H4 (cell line): Measurements from ENCODE around the gene PCAT7. TPM values are rescaled to one million over a fixed set of nuclear protein-coding genes. Genes with fewer than 3 reads are reported as not detected.
"Not testable (repeated sequence)": the region's sequence is repeated elsewhere in the genome, so short reads cannot be mapped to it uniquely, and the experiment has no call there.

Experiments
- DNase-seq: peaks from one replicate; pipeline ENCODE4 v3.0.0-alpha.2; 2015; ENCODE audit warnings: low spot score
- total RNA-seq: library from RNA; depleted of rRNA; stranded (reverse); fragments of >200 nt; shearing (Covaris generic); gene quantifications from 2 replicates; pipeline ENCODE4 v1.2.3, GENCODE V29; 2014; rRNA removed

The PCAT7 gene
- 2.5 and 2.8 TPM in 2 replicates for total RNA-seq

GRCh38 chr9:94554439-94555331, at the start of gene PCAT7:
Gene PCAT7 (plus strand): TSS chr9:94555083.
- DNase-seq = peak; percentile 92

- DNase-seq = not testable (repeated sequence)
Observed at GRCh38 chr9:94506370-94506769, 48.5 kb upstream of the PCAT7 start.

- no peak for DNase-seq
Observed at GRCh38 chr9:94507531-94508258, 47.2 kb upstream of the PCAT7 start.

- no peak for DNase-seq
Observed at GRCh38 chr9:94511134-94511954, 43.5 kb upstream of the PCAT7 start.

GRCh38 chr9:94511955-94512265, 43.0 kb upstream of the PCAT7 start:
- DNase-seq = no peak

GRCh38 chr9:94514722-94515121, 40.2 kb upstream of the PCAT7 start:
- DNase-seq = no peak

- no peak for DNase-seq
Observed at GRCh38 chr9:94517254-94517653, 37.6 kb upstream of the PCAT7 start.

- DNase-seq = no peak
Observed at GRCh38 chr9:94525396-94526035, 29.4 kb upstream of the PCAT7 start.

- DNase-seq = no peak
Observed at GRCh38 chr9:94526271-94526670, 28.6 kb upstream of the PCAT7 start.

- DNase-seq = no peak
Observed at GRCh38 chr9:94526951-94527350, 27.9 kb upstream of the PCAT7 start.

- no peak for DNase-seq
Observed at GRCh38 chr9:94528886-94529285, 26.0 kb upstream of the PCAT7 start.

GRCh38 chr9:94533155-94533554, 21.7 kb upstream of the PCAT7 start:
- DNase-seq = no peak

GRCh38 chr9:94533601-94534000, 21.3 kb upstream of the PCAT7 start:
- no peak for DNase-seq

- DNase-seq = no peak
Observed at GRCh38 chr9:94534901-94535300, 20.0 kb upstream of the PCAT7 start.

GRCh38 chr9:94538908-94539307, 16.0 kb upstream of the PCAT7 start:
- no peak for DNase-seq

GRCh38 chr9:94544335-94544734, 10.5 kb upstream of the PCAT7 start:
- not testable (repeated sequence) for DNase-seq

GRCh38 chr9:94545940-94546339, 8.9 kb upstream of the PCAT7 start:
- DNase-seq = no peak

GRCh38 chr9:94553029-94553938, 1.6 kb upstream of the PCAT7 start:
- peak; percentile 24 for DNase-seq

GRCh38 chr9:94554078-94554438, 825 bp upstream of the PCAT7 start:
- no peak for DNase-seq

- no peak for DNase-seq
Observed at GRCh38 chr9:94557376-94557775, 2.5 kb downstream of the PCAT7 start.

GRCh38 chr9:94560237-94560636, 5.4 kb downstream of the PCAT7 start:
- DNase-seq = no peak
